Stimulated activated CD4-positive, alpha-beta T cell treated with anti-CD3 and anti-CD28 coated beads, Interleukin-2, amount 100 ng/mL, for 24 hours (primary cell): Measurements from ENCODE around the gene SEC23B.

Experiments used
- DNase-seq, 2 donors: peaks; one replicate each; pipeline ENCODE4 v3.0.0-alpha.2; 2020

SEC23B gene

DNA sequence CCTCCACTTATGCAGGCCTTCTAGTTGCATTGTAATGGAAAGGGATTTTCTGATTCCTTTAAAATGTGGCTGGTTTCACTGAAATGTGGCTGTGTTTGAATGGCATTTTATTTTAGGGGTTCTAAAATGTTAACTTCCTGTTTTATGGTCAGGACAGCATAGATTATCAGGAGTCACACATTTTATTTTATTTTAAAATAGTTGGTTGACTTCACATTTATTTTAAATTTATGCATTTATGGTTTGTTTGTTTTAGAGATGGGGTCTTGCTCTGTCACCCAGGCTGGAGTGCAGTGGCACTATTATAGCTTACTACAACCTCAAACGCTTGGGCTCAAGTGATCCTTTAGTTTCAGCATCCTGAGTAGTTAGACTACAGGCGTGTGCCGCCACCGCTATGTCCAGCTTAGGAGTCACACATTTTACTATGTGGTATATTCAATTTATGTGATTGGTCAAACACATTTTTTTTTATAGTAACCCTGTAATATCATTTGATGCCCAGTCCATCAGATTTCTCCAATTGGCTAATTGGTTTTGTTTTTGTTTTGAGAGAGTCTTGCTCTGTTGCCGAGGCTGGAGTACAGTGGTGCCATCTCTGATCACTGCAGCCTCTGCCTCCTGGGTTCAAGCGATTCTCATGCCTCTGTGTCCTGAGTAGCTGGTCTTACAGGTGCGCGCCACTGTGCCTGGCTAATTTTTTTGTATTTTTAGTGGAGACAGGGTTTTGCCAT lies 82.4 kb downstream of the SEC23B start:
- DNase-seq = no peak

DNA sequence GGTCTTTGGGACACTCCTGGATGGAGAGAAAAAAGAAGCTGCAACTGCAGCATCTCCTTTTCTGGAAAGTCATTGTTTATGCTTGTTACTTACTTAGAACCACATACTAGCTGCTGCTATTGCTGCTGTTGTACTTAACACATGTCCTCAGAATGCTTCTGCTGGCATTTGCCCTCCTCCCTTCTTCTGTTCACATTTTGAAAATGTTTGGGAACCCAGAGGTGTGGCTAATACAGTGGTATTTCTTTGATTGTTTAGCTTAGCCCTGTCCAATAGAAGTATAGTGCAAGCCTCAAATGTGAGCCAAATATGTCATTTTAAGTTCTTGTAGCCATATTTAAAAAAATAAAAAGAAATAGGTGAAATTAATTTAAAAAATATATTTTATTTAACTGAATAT lies 88.5 kb downstream of the SEC23B start:
- DNase-seq = no peak

DNA sequence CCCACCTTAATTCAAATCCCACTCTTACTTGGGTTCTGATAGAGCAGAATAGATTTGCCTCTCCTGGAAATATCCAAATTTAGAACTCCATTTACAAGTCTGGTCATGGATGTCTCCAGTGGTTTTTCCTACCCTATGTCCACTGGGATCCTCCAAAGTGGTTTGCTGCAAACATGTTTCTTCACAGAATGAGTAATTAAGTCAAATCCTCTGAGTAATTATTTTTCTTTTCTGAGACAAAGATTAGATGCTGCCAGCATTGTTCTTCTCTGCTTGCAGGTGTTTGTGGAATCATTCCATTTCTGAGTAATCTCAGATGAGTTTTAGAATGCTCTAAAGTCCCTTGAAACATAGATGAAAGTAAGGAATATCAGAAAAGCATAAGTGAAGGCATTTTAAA lies 102.0 kb downstream of the SEC23B start:
- no peak for DNase-seq
